ENCODE data around the gene TYW1B.
"Not testable (repeated sequence)": the region's sequence is repeated elsewhere in the genome, so short reads cannot be mapped to it uniquely, and the experiment has no call there.

DNA sequence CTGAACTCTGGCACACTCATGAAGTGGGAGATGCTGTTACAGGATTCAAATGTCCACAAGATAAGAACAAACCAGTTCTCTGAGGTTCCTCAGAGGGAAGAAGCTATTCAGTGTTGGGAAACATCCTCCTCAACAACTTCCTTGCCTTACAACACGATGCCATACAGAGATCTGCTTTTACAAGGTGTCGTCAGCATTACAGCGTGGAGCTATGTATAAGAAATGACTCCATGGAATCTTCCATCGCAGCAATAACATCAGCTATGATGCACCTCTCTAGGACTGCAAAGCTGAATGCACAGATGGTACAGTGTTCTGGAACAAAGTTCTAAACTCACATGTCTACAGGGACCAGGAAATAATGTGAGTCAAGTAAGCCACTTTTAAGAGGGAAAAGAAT lies 122.3 kb downstream of the TYW1B start:
- TF ChIP-seq, protein P1, sequence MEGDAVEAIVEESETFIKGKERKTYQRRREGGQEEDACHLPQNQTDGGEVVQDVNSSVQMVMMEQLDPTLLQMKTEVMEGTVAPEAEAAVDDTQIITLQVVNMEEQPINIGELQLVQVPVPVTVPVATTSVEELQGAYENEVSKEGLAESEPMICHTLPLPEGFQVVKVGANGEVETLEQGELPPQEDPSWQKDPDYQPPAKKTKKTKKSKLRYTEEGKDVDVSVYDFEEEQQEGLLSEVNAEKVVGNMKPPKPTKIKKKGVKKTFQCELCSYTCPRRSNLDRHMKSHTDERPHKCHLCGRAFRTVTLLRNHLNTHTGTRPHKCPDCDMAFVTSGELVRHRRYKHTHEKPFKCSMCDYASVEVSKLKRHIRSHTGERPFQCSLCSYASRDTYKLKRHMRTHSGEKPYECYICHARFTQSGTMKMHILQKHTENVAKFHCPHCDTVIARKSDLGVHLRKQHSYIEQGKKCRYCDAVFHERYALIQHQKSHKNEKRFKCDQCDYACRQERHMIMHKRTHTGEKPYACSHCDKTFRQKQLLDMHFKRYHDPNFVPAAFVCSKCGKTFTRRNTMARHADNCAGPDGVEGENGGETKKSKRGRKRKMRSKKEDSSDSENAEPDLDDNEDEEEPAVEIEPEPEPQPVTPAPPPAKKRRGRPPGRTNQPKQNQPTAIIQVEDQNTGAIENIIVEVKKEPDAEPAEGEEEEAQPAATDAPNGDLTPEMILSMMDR (IDR thresholded peaks at IDR 0.05; ENCODE audit: extremely low read depth in 1 of 2, insufficient read depth in 1 of 2, low read depth in 1 of 2, low read length in 2 of 2) = not testable (repeated sequence)
- TF ChIP-seq POLR2A (IDR thresholded peaks at IDR 0.05; ENCODE audit: low read depth, low read length) = not testable (repeated sequence)
